K562 (cell line): ENCODE data around the gene BBLN. TPM values are rescaled to one million over a fixed set of nuclear protein-coding genes. Genes with fewer than 3 reads are reported as not detected.

Experiments used
- HDAC8 ChIP-seq: fragments of 450-650 bp; IDR thresholded peaks from 2 replicates; pipeline ENCODE4 v1.6.1; 2016; ENCODE audit warnings: mild to moderate bottlenecking, missing genetic modification characterization, moderate library complexity, missing compliant biosample characterization
- MYC ChIP-seq, 2 experiments: fragments of 250-450 bp in 1 of 2; sonication (Bioruptor Pico) in 1 of 2; IDR thresholded peaks; 2 replicates each; pipeline versions ENCODE4 v1.5.1 to v1.6.1; 2012 to 2021; ENCODE audit warnings: low read depth in 2 of 2, borderline replicate concordance in 1 of 2, improper control_type of control experiment in 1 of 2, low read length in 1 of 2, mild to moderate bottlenecking in 1 of 2, moderate library complexity in 1 of 2
- STAT6 ChIP-seq: sonication (generic); formaldehyde crosslinking; IDR thresholded peaks from 2 replicates; pipeline ENCODE4 v1.8.1; 2023; ENCODE audit warnings: mild to moderate bottlenecking, missing genetic modification reagents
- THAP12 ChIP-seq: fragments of 250-450 bp; sonication (Bioruptor Pico); IDR thresholded peaks from 2 replicates; pipeline ENCODE4 v1.9.0; 2021; ENCODE audit warnings: mild to moderate bottlenecking, inconsistent platforms
- ZNF133 ChIP-seq: fragments of 250-450 bp; sonication (Bioruptor Pico); IDR thresholded peaks from 2 replicates; pipeline ENCODE4 v1.4.0; 2020; ENCODE audit warnings: mild to moderate bottlenecking
- ZNF165 ChIP-seq: fragments of 250-450 bp; sonication (Bioruptor Pico); IDR thresholded peaks from 2 replicates; pipeline ENCODE4 v1.4.0; 2020; ENCODE audit warnings: borderline replicate concordance
- ZNF263 ChIP-seq: sonication (generic); formaldehyde crosslinking; IDR thresholded peaks from 2 replicates; pipeline ENCODE4 v1.8.0; 2022; ENCODE audit warnings: mild to moderate bottlenecking, missing genetic modification reagents, borderline replicate concordance
- ZNF407 ChIP-seq: fragments of 450-650 bp; IDR thresholded peaks from 2 replicates; pipeline ENCODE4 v1.6.1; 2016; ENCODE audit warnings: low read depth
- ZNF707 ChIP-seq: fragments of 250-450 bp; sonication (Bioruptor Pico); conservative IDR thresholded peaks from 2 replicates; pipeline ENCODE4 v1.8.0; 2022; ENCODE audit warnings: inconsistent platforms, mild to moderate bottlenecking, moderate library complexity
- polyA plus RNA-seq, 8 experiments: library from polyadenylated mRNA; depleted of rRNA in 4 of 8; stranded (reverse) in 5 of 8; unstranded in 3 of 8; fragments of >200 nt; fragmentation: Nextera tagmentation in 2 of 8; fragmentation: Illumina TruSeq in 1 of 8; extraction: Ambion mirVana in 2 of 8; extraction: Trizol in 1 of 8; gene quantifications; 2 replicates each; pipeline versions ENCODE4 v1.2.1 to v1.2.3, GENCODE V29; 2011 to 2014; ENCODE audit warnings: inconsistent platforms in 1 of 8, missing spikeins in 1 of 8
- total RNA-seq, 7 experiments: library from RNA; depleted of rRNA in 6 of 7; stranded (reverse); fragments of >200 nt in 6 of 7; fragmentation: Illumina TruSeq in 2 of 7; extraction: Trizol in 2 of 7; gene quantifications; 2 replicates each; pipeline versions ENCODE4 v1.2.1 to v1.2.3, GENCODE V29; 2011 to 2021; ENCODE audit warnings: low replicate concordance in 1 of 7

Gene BBLN
- total and polyA plus RNA-seq, 9 of the 15 experiments (the other 6 are each of a cell fraction or from before 2014, with no cell fraction given): 4.2 to 331 (median 87.1) TPM

GRCh38 chr9:128192601-128193371 lies 32.7 kb downstream of the BBLN start (continued):
- TF ChIP-seq ZNF407 (no peak), ZNF165 (peak; percentile 82), STAT6 (peak; percentile 91; the same call in 1 of the 2 replicates), HDAC8 (peak; percentile 41; the same call in 1 of the 2 replicates), ZNF133 (CRISPR knock-in tag) (peak; percentile 15; the same call in 1 of the 2 replicates), MYC (IDR thresholded peaks at IDR 0.05; ENCODE audit: low read depth, low read length) (peak; percentile 75), MYC (CRISPR knock-in tag; IDR thresholded peaks at IDR 0.05; ENCODE audit: borderline replicate concordance, low read depth) (no peak), ZNF707 (CRISPR knock-in tag) (0 out of 2 replicates have a peak, but pooled peaks have one; percentile 42), THAP12 (peak; percentile 76; the same call in 1 of the 2 replicates), ZNF263 (CRISPR knock-in tag) (no peak)
